ENCODE measurements around the gene SLC2A9.

DNA sequence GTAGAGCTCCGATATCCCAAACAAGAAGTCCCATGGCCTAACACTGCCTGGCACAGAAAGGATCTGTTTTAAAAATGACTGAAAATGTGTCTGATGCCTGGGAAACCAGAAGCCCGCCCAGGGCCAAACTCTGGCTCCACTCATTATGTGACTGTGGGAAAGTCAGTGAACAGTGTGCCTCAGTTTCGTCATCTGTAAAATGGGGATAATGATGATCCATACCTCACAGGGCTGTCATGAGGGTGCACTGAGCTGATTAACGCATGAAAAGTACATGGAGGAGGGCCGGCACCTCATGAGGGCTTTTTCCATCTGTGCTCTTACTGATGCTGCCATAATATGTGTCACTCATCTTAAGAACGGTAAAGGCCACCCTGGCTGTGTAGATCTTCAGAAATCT lies 5.1 kb downstream of the SLC2A9 start:
- TF ChIP-seq POLR2AphosphoS5 (IDR thresholded peaks at IDR 0.05; ENCODE audit: insufficient read depth, low read depth, low read length) (no peak), POLR2A (IDR thresholded peaks at IDR 0.05; ENCODE audit: low read depth, low read length) (no peak)
- TF ChIP-seq, protein P1, sequence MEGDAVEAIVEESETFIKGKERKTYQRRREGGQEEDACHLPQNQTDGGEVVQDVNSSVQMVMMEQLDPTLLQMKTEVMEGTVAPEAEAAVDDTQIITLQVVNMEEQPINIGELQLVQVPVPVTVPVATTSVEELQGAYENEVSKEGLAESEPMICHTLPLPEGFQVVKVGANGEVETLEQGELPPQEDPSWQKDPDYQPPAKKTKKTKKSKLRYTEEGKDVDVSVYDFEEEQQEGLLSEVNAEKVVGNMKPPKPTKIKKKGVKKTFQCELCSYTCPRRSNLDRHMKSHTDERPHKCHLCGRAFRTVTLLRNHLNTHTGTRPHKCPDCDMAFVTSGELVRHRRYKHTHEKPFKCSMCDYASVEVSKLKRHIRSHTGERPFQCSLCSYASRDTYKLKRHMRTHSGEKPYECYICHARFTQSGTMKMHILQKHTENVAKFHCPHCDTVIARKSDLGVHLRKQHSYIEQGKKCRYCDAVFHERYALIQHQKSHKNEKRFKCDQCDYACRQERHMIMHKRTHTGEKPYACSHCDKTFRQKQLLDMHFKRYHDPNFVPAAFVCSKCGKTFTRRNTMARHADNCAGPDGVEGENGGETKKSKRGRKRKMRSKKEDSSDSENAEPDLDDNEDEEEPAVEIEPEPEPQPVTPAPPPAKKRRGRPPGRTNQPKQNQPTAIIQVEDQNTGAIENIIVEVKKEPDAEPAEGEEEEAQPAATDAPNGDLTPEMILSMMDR (IDR thresholded peaks at IDR 0.05; ENCODE audit: extremely low read depth in 1 of 2, insufficient read depth in 1 of 2, low read depth in 1 of 2, low read length in 2 of 2), result no peak
